Measurements from ENCODE around the gene CHST15.

The CHST15 gene

GRCh38 chr10:124077208-124077993 lies 16.0 kb downstream of the CHST15 start:
- FAIRE-seq (no peak), DNase-seq (ENCODE audit: insufficient read length, low spot score) (no peak)
- no peak for TF ChIP-seq SPI1 (IDR thresholded peaks at IDR 0.05; ENCODE audit: low read depth, low read length)
- TF ChIP-seq TAF1 (IDR thresholded peaks at IDR 0.05; ENCODE audit: low read depth, low read length), result no peak
- no peak for TF ChIP-seq POLR2A (IDR thresholded peaks at IDR 0.05; ENCODE audit: low read depth, low read length)
- TF ChIP-seq PAX5 (IDR thresholded peaks at IDR 0.05; ENCODE audit: insufficient read depth, low read length, severe bottlenecking), result no peak
- no peak for TF ChIP-seq POLR2AphosphoS5 (IDR thresholded peaks at IDR 0.05; ENCODE audit: low read depth, low read length)
- TF ChIP-seq POU2F2 (IDR thresholded peaks at IDR 0.05; ENCODE audit: low read depth, low read length), result no peak

GRCh38 chr10:124076148-124076733 lies 17.2 kb downstream of the CHST15 start:
- FAIRE-seq, result no peak
- no peak for DNase-seq (ENCODE audit: insufficient read length, low spot score)
- no peak for TF ChIP-seq POLR2A (IDR thresholded peaks at IDR 0.05; ENCODE audit: low read depth, low read length)
- no peak for TF ChIP-seq TAF1 (IDR thresholded peaks at IDR 0.05; ENCODE audit: low read depth, low read length)
- no peak for TF ChIP-seq POLR2AphosphoS5 (IDR thresholded peaks at IDR 0.05; ENCODE audit: low read depth, low read length)
- no peak for TF ChIP-seq PAX5 (IDR thresholded peaks at IDR 0.05; ENCODE audit: insufficient read depth, low read length, severe bottlenecking)
- TF ChIP-seq POU2F2 (IDR thresholded peaks at IDR 0.05; ENCODE audit: low read depth, low read length), result no peak
- no peak for TF ChIP-seq SPI1 (IDR thresholded peaks at IDR 0.05; ENCODE audit: low read depth, low read length)

- FAIRE-seq, result no peak
- TF ChIP-seq POU2F2 (IDR thresholded peaks at IDR 0.05; ENCODE audit: low read depth, low read length), result no peak
- TF ChIP-seq SPI1 (IDR thresholded peaks at IDR 0.05; ENCODE audit: low read depth, low read length), result no peak
- TF ChIP-seq TAF1 (IDR thresholded peaks at IDR 0.05; ENCODE audit: low read depth, low read length), result no peak
- no peak for TF ChIP-seq POLR2A (IDR thresholded peaks at IDR 0.05; ENCODE audit: low read depth, low read length)
- no peak for TF ChIP-seq POLR2AphosphoS5 (IDR thresholded peaks at IDR 0.05; ENCODE audit: low read depth, low read length)
- no peak for TF ChIP-seq PAX5 (IDR thresholded peaks at IDR 0.05; ENCODE audit: insufficient read depth, low read length, severe bottlenecking)
- no peak for DNase-seq (ENCODE audit: insufficient read length, low spot score)
Observed at GRCh38 chr10:124075231-124075955, 18.0 kb downstream of the CHST15 start.

GRCh38 chr10:124074501-124075109 lies 18.8 kb downstream of the CHST15 start:
- DNase-seq (ENCODE audit: insufficient read length, low spot score) (no peak), FAIRE-seq (no peak)
- TF ChIP-seq TAF1 (IDR thresholded peaks at IDR 0.05; ENCODE audit: low read depth, low read length) (no peak), POLR2AphosphoS5 (IDR thresholded peaks at IDR 0.05; ENCODE audit: low read depth, low read length) (no peak), POU2F2 (IDR thresholded peaks at IDR 0.05; ENCODE audit: low read depth, low read length) (no peak), SPI1 (IDR thresholded peaks at IDR 0.05; ENCODE audit: low read depth, low read length) (no peak), PAX5 (IDR thresholded peaks at IDR 0.05; ENCODE audit: insufficient read depth, low read length, severe bottlenecking) (no peak), POLR2A (IDR thresholded peaks at IDR 0.05; ENCODE audit: low read depth, low read length) (no peak)

GRCh38 chr10:124073978-124074377 lies 19.4 kb downstream of the CHST15 start:
- DNase-seq (ENCODE audit: insufficient read length, low spot score), result no peak
- FAIRE-seq, result no peak
- TF ChIP-seq PAX5 (IDR thresholded peaks at IDR 0.05; ENCODE audit: insufficient read depth, low read length, severe bottlenecking), result no peak
- no peak for TF ChIP-seq POU2F2 (IDR thresholded peaks at IDR 0.05; ENCODE audit: low read depth, low read length)
- no peak for TF ChIP-seq TAF1 (IDR thresholded peaks at IDR 0.05; ENCODE audit: low read depth, low read length)
- TF ChIP-seq POLR2AphosphoS5 (IDR thresholded peaks at IDR 0.05; ENCODE audit: low read depth, low read length), result no peak
- no peak for TF ChIP-seq SPI1 (IDR thresholded peaks at IDR 0.05; ENCODE audit: low read depth, low read length)
- TF ChIP-seq POLR2A (IDR thresholded peaks at IDR 0.05; ENCODE audit: low read depth, low read length), result no peak

GRCh38 chr10:124072541-124072940 lies 20.9 kb downstream of the CHST15 start:
- FAIRE-seq, result no peak
- no peak for DNase-seq (ENCODE audit: insufficient read length, low spot score)
- TF ChIP-seq SPI1 (IDR thresholded peaks at IDR 0.05; ENCODE audit: low read depth, low read length), result no peak
- TF ChIP-seq POLR2A (IDR thresholded peaks at IDR 0.05; ENCODE audit: low read depth, low read length), result no peak
- no peak for TF ChIP-seq TAF1 (IDR thresholded peaks at IDR 0.05; ENCODE audit: low read depth, low read length)
- TF ChIP-seq PAX5 (IDR thresholded peaks at IDR 0.05; ENCODE audit: insufficient read depth, low read length, severe bottlenecking), result no peak
- no peak for TF ChIP-seq POLR2AphosphoS5 (IDR thresholded peaks at IDR 0.05; ENCODE audit: low read depth, low read length)
- no peak for TF ChIP-seq POU2F2 (IDR thresholded peaks at IDR 0.05; ENCODE audit: low read depth, low read length)

- TF ChIP-seq SPI1 (IDR thresholded peaks at IDR 0.05; ENCODE audit: low read depth, low read length) (no peak), TAF1 (IDR thresholded peaks at IDR 0.05; ENCODE audit: low read depth, low read length) (no peak)
- DNase-seq (ENCODE audit: insufficient read length, low spot score), result no peak
- FAIRE-seq, result no peak
Observed at GRCh38 chr10:124072106-124072505, 21.3 kb downstream of the CHST15 start.

GRCh38 chr10:124071141-124071540 lies 22.3 kb downstream of the CHST15 start:
- DNase-seq (ENCODE audit: insufficient read length, low spot score) (no peak), FAIRE-seq (no peak)
- TF ChIP-seq PAX5 (IDR thresholded peaks at IDR 0.05; ENCODE audit: insufficient read depth, low read length, severe bottlenecking), result no peak
- no peak for TF ChIP-seq TAF1 (IDR thresholded peaks at IDR 0.05; ENCODE audit: low read depth, low read length)
- no peak for TF ChIP-seq SPI1 (IDR thresholded peaks at IDR 0.05; ENCODE audit: low read depth, low read length)

- FAIRE-seq (no peak), DNase-seq (ENCODE audit: insufficient read length, low spot score) (no peak)
- no peak for TF ChIP-seq TAF1 (IDR thresholded peaks at IDR 0.05; ENCODE audit: low read depth, low read length)
- no peak for TF ChIP-seq SPI1 (IDR thresholded peaks at IDR 0.05; ENCODE audit: low read depth, low read length)
- TF ChIP-seq PAX5 (IDR thresholded peaks at IDR 0.05; ENCODE audit: insufficient read depth, low read length, severe bottlenecking), result no peak
- TF ChIP-seq POLR2A (IDR thresholded peaks at IDR 0.05; ENCODE audit: low read depth, low read length), result no peak
- no peak for TF ChIP-seq POLR2AphosphoS5 (IDR thresholded peaks at IDR 0.05; ENCODE audit: low read depth, low read length)
- no peak for TF ChIP-seq POU2F2 (IDR thresholded peaks at IDR 0.05; ENCODE audit: low read depth, low read length)
Observed at GRCh38 chr10:124070666-124071065, 22.7 kb downstream of the CHST15 start.

All from GM12891 (cell line).